ENCODE measurements around the gene DOCK8.
A peak's percentile ranks its signal among the peaks of the same experiment; 100 is the strongest.

The DOCK8 gene

GRCh38 chr9:471320-471719 lies 256.7 kb downstream of the DOCK8 start:
- Mint-ChIP-seq H3K4me3 (peak overlapping the region; percentile 92), H3K9me3 (no peaks in the 10 kb centered on the region), H3K27ac (no peak overlapping the region), H3K4me1 (peaks cover 43% of the 10 kb centered on the region), H3K27me3 (ENCODE audit: low read depth, poor library complexity) (peaks cover 5% of the 10 kb centered on the region), H3K36me3 (ENCODE audit: low read depth) (peaks cover 13% of the 10 kb centered on the region)
- DNase-seq = no peak
- TF ChIP-seq CTCF (IDR thresholded peaks at IDR 0.05) = no peak

- H3K9me3 Mint-ChIP-seq = no peaks in the 10 kb centered on the region
- H3K36me3 Mint-ChIP-seq (ENCODE audit: low read depth) = peaks cover 26% of the 10 kb centered on the region
- no peak overlapping the region for H3K27ac Mint-ChIP-seq
- TF ChIP-seq CTCF (IDR thresholded peaks at IDR 0.05) = no peak
- H3K4me1 Mint-ChIP-seq = peaks cover 43% of the 10 kb centered on the region
- DNase-seq = no peak
- H3K4me3 Mint-ChIP-seq = no peak overlapping the region
- peaks cover 5% of the 10 kb centered on the region for H3K27me3 Mint-ChIP-seq (ENCODE audit: low read depth, poor library complexity)
Observed at GRCh38 chr9:472479-473075, 257.9 kb downstream of the DOCK8 start.

- Mint-ChIP-seq H3K9me3 (no peaks in the 10 kb centered on the region), H3K27ac (no peak overlapping the region), H3K4me3 (no peak overlapping the region), H3K27me3 (ENCODE audit: low read depth, poor library complexity) (peaks cover under 1% of the 10 kb centered on the region), H3K4me1 (peaks cover 5% of the 10 kb centered on the region), H3K36me3 (ENCODE audit: low read depth) (peaks cover 29% of the 10 kb centered on the region)
- no peak for DNase-seq
- no peak for TF ChIP-seq CTCF (IDR thresholded peaks at IDR 0.05)
Observed at GRCh38 chr9:477193-477592, 262.5 kb downstream of the DOCK8 start.

- Mint-ChIP-seq H3K36me3 (ENCODE audit: low read depth) (peaks cover 38% of the 10 kb centered on the region), H3K4me3 (no peak overlapping the region), H3K27ac (no peak overlapping the region), H3K9me3 (peaks cover 14% of the 10 kb centered on the region), H3K27me3 (ENCODE audit: low read depth, poor library complexity) (no peaks in the 10 kb centered on the region), H3K4me1 (no peaks in the 10 kb centered on the region)
- TF ChIP-seq CTCF (IDR thresholded peaks at IDR 0.05) = no peak
- DNase-seq = no peak
Observed at GRCh38 chr9:479304-479970, 264.8 kb downstream of the DOCK8 start.

- no peak for DNase-seq
- Mint-ChIP-seq H3K27ac (no peak overlapping the region), H3K36me3 (ENCODE audit: low read depth) (peaks cover 37% of the 10 kb centered on the region), H3K4me3 (no peak overlapping the region), H3K27me3 (ENCODE audit: low read depth, poor library complexity) (no peaks in the 10 kb centered on the region), H3K9me3 (peaks cover 19% of the 10 kb centered on the region), H3K4me1 (no peaks in the 10 kb centered on the region)
- TF ChIP-seq CTCF (IDR thresholded peaks at IDR 0.05) = no peak
Observed at GRCh38 chr9:479971-480350, 265.3 kb downstream of the DOCK8 start.

- no peaks in the 10 kb centered on the region for H3K4me1 Mint-ChIP-seq
- peaks cover 16% of the 10 kb centered on the region for H3K36me3 Mint-ChIP-seq (ENCODE audit: low read depth)
- no peak overlapping the region for H3K4me3 Mint-ChIP-seq
- no peaks in the 10 kb centered on the region for H3K27me3 Mint-ChIP-seq (ENCODE audit: low read depth, poor library complexity)
- no peak for DNase-seq
- no peak for TF ChIP-seq CTCF (IDR thresholded peaks at IDR 0.05)
- H3K9me3 Mint-ChIP-seq = peaks cover 25% of the 10 kb centered on the region
- no peak overlapping the region for H3K27ac Mint-ChIP-seq
Observed at GRCh38 chr9:482739-483138, 268.1 kb downstream of the DOCK8 start.

Measured in nephron progenitor cell (in vitro differentiated cells).